SK-N-MC (cell line): ENCODE measurements around the gene DNAAF8.

Experiments used
- DNase-seq: peaks from one replicate; pipeline ENCODE4 v3.0.0-alpha.2; 2011; ENCODE audit warnings: low read depth, low spot score
- H3K27ac ChIP-seq: fragments of 200-600 bp; sonication (generic); 2 replicates; pipeline ENCODE4 v1.5.1; 2016; ENCODE audit warnings: mixed run types
- H3K36me3 ChIP-seq: fragments of 200-600 bp; sonication (generic); 2 replicates; pipeline ENCODE4 v1.6.1; 2017; ENCODE audit warnings: antibody characterized with exemption, low read length, mixed read lengths; ENCODE audit not compliant: insufficient read depth
- H3K4me3 ChIP-seq: fragments of 200-600 bp; sonication (generic); 2 replicates; pipeline ENCODE4 v1.5.1; 2016
- H3K9ac ChIP-seq: fragments of 200-600 bp; sonication (generic); 2 replicates; pipeline ENCODE4 v1.8.0; 2017; ENCODE audit warnings: mixed run types, mixed read lengths; ENCODE audit not compliant: insufficient read length
- H3K9me3 ChIP-seq: fragments of 200-600 bp; sonication (generic); 2 replicates; pipeline ENCODE4 v1.6.1; 2017; ENCODE audit warnings: low read depth, mild to moderate bottlenecking, antibody characterized with exemption, low read length, moderate library complexity, mixed read lengths
- EZH2 ChIP-seq: fragments of 200-600 bp; sonication (generic); IDR thresholded peaks from one replicate; pipeline ENCODE4 v1.6.1; 2017; ENCODE audit warnings: antibody characterized with exemption
- FOXP2 ChIP-seq: optimal IDR thresholded peaks from 2 replicates; pipeline ENCODE3; 2011; ENCODE audit warnings: mild to moderate bottlenecking, moderate library complexity; ENCODE audit not compliant: insufficient read depth; ENCODE audit errors: extremely low read length, control extremely low read depth
- POLR2AphosphoS5 ChIP-seq: IDR thresholded peaks from 2 replicates; pipeline ENCODE4 v1.6.1; 2012; ENCODE audit warnings: mild to moderate bottlenecking, low read depth, low read length, borderline replicate concordance

DNAAF8 gene

DNA sequence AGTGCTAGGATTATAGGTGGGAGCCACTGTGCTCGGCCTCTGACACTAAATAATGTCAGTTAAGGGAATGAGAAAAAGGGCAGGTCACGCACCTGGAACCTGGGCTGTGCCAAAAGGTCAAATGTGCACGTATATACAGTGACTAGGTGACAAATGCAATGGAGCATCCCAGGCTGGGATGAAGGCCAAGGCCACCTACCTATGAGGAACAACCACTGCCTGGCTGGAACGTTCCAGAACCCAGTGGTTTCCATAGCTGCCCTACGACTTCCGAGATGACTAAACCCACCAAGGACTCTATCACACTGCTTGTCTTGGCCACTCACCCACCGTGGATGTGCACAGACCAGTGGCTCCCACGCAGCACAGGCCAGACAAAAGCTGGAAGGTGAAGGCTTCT is 16.6 kb downstream of the DNAAF8 start:
- H3K4me3 ChIP-seq: no peak overlapping the region
- no peak for DNase-seq
- H3K9ac ChIP-seq: no peak overlapping the region
- H3K27ac ChIP-seq: no peak overlapping the region
- H3K9me3 ChIP-seq: no peaks in the 10 kb centered on the region
- TF ChIP-seq FOXP2: no peak
- TF ChIP-seq EZH2: no peak
- TF ChIP-seq POLR2AphosphoS5: no peak
- H3K36me3 ChIP-seq: peaks cover 27% of the 10 kb centered on the region

DNA sequence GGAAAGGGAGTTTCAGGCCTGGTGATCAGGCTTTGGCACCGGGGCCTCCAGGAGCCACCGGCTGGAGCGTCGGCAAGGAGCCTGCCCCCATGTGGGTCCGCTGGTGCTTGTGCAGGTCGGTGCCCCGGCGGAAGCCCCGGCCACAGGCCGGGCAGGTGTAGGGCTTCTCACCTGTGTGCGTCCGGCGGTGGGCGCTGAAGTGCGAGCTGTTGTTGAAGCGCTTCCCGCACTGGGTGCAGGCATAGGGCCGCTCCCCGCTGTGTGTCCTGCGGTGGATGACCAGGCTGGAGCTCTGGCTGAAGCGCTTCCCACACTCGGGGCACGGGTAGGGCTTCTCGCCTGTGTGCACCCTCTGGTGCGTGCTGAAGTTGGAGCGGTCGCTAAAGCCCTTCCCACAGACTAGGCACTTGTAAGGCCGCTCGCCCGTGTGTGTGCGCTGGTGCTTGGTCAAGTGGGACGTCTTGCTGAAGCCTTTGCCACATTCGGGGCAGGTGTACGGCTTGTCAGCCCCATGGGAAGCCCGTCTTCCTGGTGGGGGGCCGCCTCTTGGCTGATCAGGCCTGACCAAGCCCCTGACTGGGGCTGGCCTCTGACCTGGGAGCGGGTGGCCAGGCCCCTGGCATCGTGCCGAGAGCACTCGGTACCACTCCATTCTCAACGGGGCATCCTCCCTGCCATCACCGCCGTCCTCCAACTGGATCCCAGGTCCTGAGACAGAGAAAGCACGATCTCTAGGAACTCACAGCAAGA is 18.2 kb downstream of the DNAAF8 start:
- TF ChIP-seq EZH2: no peak
- TF ChIP-seq FOXP2: no peak
- TF ChIP-seq POLR2AphosphoS5: no peak
- H3K4me3 ChIP-seq: no peak overlapping the region
- H3K27ac ChIP-seq: no peak overlapping the region
- peaks cover 32% of the 10 kb centered on the region for H3K36me3 ChIP-seq
- no peak overlapping the region for H3K9ac ChIP-seq
- H3K9me3 ChIP-seq: no peaks in the 10 kb centered on the region
- no peak for DNase-seq

DNA sequence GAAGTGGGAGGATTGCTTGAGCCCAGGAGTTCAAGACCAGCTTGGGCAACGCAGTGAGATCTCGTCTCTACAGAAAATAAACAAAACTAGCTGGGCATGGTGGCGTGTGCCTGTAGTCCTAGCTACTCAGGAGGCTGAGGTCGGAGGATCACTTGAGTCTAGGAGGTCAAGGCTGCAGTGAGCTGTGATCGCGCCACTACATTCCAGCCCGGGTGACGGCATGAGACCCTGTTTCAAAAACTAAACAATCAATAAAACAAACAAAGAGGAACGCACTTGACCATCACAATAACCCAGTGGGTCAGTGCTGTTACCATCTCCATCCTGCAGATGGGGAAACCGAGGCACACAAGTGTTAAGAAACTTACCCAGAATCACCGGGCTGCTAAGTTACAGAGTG is 18.9 kb downstream of the DNAAF8 start:
- no peak for TF ChIP-seq POLR2AphosphoS5
- no peak for TF ChIP-seq FOXP2
- Histone ChIP-seq H3K9me3 (no peaks in the 10 kb centered on the region), H3K9ac (no peak overlapping the region), H3K27ac (no peak overlapping the region), H3K4me3 (no peak overlapping the region), H3K36me3 (peaks cover 32% of the 10 kb centered on the region)
- no peak for DNase-seq

DNA sequence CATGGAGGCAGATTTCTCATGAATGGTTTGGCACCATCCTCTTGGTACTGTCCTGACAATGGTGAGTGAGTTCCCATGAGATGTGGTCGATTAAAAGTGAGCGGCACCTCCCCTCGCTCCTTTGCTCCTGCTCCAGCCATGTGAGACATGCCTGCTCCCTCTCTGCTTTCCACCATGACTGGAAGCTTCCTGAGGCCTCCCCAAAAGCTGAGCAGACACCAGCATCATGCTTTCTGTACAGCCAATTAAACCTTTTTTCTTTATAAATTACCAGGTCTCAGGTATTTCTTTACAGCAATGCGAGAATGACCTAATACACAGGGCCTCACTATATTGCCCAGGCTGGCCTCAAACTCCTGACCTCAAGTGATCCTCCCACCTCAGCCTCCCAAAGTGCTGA is 20.5 kb downstream of the DNAAF8 start:
- Histone ChIP-seq H3K9me3 (no peaks in the 10 kb centered on the region), H3K9ac (no peak overlapping the region), H3K27ac (no peak overlapping the region), H3K36me3 (peaks cover 48% of the 10 kb centered on the region), H3K4me3 (no peak overlapping the region)
- DNase-seq: no peak
- TF ChIP-seq POLR2AphosphoS5: no peak
- no peak for TF ChIP-seq FOXP2
- no peak for TF ChIP-seq EZH2

DNA sequence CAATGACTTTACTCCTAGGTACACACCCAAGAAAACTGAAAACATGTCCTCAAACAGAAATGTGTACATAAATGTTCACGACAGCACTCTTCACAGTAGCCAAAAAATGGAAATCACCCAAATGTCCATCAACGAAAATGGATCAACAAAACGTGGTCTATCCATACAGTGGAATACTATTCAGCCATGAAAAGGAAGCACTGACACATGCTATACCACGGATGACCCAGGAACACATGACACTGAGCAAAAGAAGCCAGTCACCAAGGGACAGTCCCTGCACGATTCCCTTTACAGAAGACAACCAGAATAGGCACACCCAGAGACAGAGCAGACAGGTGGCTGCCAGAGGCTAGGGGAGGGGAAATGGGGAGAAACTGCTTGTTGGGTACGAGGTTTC is 21.4 kb downstream of the DNAAF8 start:
- DNase-seq: no peak
- Histone ChIP-seq H3K36me3 (peaks cover 55% of the 10 kb centered on the region), H3K4me3 (no peak overlapping the region), H3K9ac (no peak overlapping the region), H3K9me3 (no peaks in the 10 kb centered on the region), H3K27ac (no peak overlapping the region)
- TF ChIP-seq POLR2AphosphoS5 (no peak), EZH2 (no peak), FOXP2 (no peak)

DNA sequence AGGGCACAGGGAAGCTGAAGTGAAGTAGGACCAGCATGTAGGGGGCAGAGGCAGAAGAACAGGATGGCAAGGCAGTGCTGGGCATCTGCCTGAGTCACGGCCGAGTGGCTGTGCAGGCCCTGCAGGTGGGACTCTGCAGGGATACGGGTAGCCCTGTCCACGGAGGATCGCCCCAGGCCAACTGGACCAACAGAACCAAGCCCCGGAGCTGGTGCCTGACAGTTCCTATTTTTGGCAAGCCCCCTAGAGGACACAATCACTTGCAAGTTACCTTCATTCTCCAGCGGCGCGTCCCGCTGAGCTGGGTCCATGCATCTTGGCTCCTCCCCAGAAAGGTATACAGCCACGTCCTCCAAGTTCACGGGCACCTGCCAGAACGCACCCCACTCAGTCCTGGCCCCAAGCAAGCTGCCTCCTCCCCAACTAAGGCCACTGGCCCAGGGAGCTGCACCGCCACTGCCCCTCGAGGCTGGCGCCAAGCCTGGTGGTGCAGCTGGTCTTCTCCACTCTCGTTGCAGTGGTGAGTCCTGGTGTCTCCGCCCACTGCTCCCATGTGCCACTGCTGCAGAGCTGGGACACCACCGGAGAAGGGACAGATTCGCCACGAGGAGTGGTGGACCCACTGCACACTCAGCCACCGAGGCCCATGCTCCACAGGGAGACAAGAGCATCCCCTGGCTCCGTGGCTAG is 26.0 kb downstream of the DNAAF8 start:
- TF ChIP-seq EZH2 (no peak), POLR2AphosphoS5 (no peak), FOXP2 (no peak)
- DNase-seq: no peak
- H3K27ac ChIP-seq: no peak overlapping the region
- no peak overlapping the region for H3K4me3 ChIP-seq
- H3K9me3 ChIP-seq: no peaks in the 10 kb centered on the region
- peaks cover 55% of the 10 kb centered on the region for H3K36me3 ChIP-seq
- no peak overlapping the region for H3K9ac ChIP-seq

DNA sequence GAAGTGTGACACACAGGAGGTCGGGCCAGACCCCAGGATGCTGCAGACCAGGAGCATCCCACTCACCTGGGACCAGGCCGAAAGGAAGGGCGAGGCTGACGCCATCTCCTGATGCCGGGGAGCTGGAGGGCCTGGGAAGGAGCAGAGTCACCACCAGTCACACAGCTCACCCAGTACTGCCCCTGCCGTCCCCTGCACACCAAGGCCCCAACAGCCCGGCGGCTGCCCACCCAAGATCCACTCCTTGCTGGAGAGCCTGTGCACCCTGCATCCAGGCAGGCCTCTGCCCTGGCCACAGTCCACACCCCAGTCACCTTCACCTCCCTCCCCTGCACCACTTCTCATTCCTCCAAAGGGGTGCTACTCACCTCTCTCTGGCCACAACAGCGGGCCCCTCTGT is 27.9 kb downstream of the DNAAF8 start:
- no peak overlapping the region for H3K9ac ChIP-seq
- H3K36me3 ChIP-seq: peaks cover 46% of the 10 kb centered on the region
- no peak overlapping the region for H3K27ac ChIP-seq

DNA sequence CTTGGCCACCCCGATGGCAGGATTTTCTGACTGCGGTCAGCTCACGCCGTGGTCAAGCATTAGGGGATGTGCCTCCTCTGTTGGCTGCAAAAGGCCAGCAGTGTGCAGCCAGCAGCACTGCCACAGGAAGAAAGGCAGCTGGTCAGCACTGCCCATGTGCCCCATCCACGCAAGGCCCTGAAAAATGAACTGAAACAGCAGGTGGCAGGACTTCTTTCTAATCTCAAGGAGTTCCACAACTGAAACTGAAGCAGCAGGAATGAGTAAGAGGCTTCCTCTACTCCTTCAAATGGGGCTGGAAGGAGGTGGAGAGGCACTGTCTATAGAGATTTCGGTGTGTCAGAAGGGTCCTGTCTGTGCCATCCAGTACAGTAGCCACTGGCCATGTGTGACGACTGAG is 29.5 kb downstream of the DNAAF8 start:
- Histone ChIP-seq H3K36me3 (peaks cover 40% of the 10 kb centered on the region), H3K4me3 (no peak overlapping the region), H3K9ac (no peak overlapping the region), H3K9me3 (no peaks in the 10 kb centered on the region), H3K27ac (no peak overlapping the region)
- no peak for DNase-seq
- TF ChIP-seq EZH2: no peak
- no peak for TF ChIP-seq POLR2AphosphoS5
- no peak for TF ChIP-seq FOXP2

More for the DNA sequence above, 27.9 kb downstream of the DNAAF8 start:
- no peak for DNase-seq
- Histone ChIP-seq H3K4me3 (no peak overlapping the region), H3K9me3 (no peaks in the 10 kb centered on the region)
- TF ChIP-seq POLR2AphosphoS5 (no peak), EZH2 (no peak), FOXP2 (no peak)
